DND-41 (cell line): ENCODE results near the gene FOXD1.

Experiments used
- CTCF ChIP-seq: IDR thresholded peaks from 2 replicates; pipeline ENCODE4 v1.5.1; 2012; ENCODE audit warnings: borderline replicate concordance, low read length, moderate library complexity, mild to moderate bottlenecking; ENCODE audit not compliant: poor library complexity, severe bottlenecking; ENCODE audit errors: extremely low read depth
- EZH2 ChIP-seq: IDR thresholded peaks from 3 replicates; pipeline ENCODE4 v1.6.1; 2012; ENCODE audit warnings: borderline replicate concordance, low read depth, mild to moderate bottlenecking, moderate library complexity, low read length, inconsistent platforms; ENCODE audit not compliant: severe bottlenecking

GRCh38 chr5:73441378-73441777 lies 7.2 kb downstream of the FOXD1 start:
- no peak for TF ChIP-seq CTCF
- TF ChIP-seq EZH2 = no peak
